ENCODE measurements around the gene PLXNA1.

PLXNA1 gene

DNA sequence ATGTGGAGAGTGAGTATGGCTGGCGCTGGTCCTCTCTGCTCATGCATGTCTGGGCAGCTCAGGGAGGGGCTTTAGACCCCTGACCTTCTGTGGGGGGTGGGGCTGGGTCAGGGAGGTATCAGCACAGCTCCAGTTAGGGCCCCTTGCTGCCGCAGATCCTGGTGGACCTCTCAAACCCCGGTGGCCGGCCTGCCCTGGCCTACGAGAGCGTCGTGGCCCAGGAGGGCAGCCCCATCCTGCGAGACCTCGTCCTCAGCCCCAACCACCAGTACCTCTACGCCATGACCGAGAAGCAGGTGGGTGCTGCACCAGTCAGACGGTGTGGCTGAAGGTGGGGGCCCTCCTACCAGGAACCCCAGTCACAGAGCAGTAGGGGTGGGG, 20.2 kb downstream of the PLXNA1 start:
- no peak for DNase-seq

DNA sequence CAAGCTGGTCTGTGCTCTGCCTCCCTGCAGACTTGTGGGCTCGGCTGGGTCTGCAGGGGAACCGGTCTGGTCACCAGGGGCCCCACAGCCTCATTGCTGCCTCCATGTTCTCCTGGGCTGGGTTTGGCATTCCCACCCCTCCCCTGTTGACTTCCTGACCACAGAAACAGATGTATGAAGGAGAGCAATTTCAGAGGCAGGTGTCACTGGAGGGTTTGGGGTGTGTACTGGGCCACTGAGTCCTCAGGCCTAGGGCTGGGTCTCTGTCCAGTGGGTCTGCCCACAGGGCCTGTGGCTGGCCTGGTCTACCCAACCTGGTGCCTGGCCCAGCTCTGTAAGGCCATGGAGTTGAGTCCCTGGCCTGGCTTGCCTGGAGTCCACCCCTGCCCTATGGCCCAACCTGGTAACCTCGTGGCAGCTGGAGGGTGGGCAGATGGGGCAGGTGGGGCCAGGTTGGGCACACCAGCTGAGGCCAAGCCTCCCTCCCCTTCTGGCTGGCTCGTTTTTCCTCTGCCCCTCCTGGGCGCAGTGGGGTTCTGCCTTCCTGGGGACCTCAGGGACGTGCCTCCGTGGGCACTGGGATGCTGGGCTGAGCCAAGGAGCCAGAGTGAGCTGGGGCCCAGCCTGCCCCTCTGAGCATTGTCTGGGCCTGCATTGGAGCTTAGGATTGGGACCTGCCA, 20.8 kb downstream of the PLXNA1 start:
- no peak for DNase-seq

DNA sequence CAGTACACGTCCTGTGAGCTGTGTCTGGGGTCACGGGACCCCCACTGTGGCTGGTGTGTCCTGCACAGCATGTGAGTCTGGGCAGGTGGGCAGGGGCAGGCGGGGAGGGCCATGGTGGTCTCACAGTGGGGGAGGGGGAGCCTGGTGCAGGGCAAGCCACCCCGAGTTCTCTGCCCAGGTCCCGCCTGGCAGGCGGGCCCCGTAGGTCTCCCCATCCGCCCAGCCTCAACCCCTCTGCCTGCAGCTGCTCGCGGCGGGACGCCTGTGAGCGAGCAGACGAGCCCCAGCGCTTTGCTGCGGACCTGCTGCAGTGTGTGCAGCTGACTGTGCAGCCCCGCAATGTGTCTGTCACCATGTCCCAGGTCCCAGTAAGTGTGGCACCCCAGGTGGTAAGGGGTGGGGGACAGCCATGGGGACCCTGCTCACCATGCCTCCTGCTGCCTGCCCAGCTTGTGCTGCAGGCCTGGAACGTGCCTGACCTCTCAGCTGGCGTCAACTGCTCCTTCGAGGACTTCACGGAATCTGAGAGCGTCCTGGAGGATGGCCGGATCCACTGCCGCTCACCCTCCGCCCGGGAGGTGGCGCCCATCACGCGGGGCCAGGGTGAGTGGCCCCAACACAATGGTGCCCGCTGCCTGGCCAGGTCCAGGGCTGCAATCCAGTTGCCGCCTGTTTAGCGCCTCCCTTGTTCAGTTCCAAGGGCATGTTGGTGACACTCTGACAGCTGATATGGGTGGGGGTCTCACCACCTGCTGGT, 21.9 kb downstream of the PLXNA1 start:
- no peak for DNase-seq

DNA sequence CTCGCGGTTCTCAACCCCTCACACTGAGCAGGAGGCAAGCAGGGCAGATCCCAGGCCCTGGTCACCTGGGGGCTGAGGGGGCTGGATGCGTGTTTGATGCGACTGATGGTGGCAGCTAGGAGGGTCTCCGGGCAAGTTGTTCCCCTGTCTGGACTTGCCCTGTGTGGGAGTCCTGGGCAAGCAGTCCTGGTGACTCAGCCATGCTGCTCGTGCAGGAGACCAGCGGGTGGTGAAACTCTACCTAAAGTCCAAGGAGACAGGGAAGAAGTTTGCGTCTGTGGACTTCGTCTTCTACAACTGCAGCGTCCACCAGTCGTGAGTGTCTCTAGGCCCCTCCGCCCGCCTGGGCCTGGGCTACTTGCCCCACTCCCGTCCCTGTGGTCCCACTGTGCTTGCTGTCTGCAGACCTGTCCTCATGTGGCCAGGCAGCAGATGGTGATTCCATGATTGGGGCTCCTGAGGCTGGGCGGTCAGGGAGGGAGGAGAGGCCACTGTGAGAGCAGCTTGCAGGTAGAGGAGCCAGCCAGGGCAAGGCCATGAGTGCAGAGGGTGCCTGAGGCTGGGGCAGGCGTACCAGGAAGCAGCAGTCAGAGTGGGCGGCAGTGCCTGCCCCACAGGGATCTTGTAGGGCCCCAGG, 23.1 kb downstream of the PLXNA1 start:
- no peak for DNase-seq

DNA sequence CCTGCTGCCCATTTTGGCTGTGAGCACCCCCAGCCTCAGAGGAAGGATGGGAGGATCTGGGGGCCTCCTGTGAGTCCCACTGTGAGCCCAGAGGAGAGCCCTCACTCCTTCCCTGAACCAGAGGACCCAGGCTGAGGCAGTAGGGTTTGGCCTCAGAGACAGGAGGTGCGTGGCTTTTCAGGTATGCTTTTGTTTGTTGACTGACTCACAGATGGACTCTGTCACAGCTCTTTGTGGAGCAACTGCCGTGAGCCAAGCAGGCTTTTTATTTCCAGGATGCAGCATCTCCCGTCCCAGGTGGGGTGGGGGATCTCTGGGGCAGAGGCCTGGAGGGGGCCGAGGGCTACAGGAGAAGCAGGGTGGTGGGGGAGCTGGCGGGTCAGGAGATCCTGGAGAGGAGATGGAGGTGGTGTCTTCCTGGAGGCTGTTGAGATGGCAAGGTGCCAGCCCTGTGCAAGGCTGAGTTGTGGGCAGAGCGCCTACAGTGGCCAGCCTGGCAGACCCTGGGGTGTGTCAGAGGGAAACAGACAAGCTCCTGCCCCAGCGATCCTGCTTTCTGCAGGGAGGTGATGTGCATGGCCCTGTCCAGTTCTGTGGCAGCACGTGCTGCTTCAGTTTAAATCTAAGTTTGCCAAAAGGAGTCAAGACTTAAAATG, 24.0 kb downstream of the PLXNA1 start:
- DNase-seq: no peak

DNA sequence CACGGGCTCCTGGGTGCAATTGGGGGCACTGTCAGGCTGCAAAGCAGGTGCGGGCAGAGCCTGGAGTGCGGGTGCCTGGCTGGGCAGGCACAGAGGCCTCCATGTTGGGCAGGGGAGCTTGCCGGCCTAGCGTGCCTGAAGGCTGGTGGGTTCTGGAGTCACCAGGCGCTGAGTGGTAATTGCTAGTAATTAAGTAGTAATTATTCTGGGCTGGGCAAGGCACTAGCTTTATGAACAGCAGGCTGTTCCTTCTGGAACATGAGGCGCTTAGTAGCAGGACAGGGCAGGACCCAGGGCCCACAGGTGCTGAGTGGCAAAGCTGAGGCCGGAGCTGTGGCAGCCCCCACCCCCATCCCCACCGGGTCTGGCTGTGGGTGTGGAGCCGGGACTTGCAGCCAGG, 25.3 kb downstream of the PLXNA1 start:
- DNase-seq: no peak

DNA sequence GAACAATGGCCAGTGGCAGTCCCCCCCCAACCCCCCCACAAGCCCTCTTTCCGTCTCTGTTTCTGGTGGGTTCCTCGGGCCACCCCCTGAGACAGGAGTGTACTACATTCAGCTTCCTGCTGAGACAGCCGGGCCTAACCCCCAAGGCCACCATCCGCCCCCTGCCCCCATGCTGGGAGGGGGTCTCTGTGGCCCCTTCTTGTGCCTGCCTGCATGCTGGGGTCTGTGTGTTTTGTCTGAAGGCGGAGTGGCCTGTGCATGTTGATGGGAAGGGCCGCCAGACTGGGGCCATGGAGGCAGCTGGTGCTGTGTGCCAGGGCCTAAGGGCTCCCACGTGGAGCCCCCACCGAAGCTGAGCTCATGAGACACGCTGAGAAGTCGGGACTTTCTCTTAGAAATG, 26.6 kb downstream of the PLXNA1 start:
- DNase-seq: no peak

DNA sequence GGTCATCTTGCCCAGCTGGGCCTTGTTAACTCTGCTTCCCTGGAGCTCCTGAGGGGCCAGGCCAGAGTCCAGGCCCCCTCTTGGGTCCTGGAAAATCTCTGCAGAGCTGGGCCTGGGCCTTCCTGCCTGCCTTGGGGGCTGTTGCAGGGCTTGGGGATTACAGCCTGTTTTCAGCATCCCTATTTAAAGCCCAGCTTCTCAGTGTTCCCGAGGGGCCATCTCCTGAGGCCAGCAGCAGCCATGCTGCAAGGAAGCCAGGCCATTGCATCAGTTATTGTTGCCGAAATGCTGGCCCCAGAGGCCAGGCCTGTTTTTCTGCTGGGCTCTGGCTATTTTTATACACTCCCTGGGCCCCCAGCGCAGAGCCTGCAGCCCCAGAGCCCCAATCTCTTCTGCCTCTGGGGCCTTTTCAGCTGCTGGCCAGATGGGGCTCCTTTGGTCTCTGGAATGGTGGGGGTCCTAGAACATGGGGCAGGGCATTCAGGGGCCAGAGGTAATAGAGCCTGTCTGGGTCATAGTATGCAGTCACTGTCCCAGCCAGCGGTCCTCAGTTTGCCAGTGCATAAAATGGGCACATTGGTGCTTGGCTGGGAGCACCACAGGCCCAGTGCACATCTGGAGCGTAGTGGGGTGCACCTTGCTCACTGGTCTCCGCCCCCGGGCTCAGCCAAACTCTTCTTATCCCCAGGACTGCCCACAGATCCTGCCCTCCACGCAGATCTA, 28.5 kb downstream of the PLXNA1 start:
- DNase-seq: no peak

DNA sequence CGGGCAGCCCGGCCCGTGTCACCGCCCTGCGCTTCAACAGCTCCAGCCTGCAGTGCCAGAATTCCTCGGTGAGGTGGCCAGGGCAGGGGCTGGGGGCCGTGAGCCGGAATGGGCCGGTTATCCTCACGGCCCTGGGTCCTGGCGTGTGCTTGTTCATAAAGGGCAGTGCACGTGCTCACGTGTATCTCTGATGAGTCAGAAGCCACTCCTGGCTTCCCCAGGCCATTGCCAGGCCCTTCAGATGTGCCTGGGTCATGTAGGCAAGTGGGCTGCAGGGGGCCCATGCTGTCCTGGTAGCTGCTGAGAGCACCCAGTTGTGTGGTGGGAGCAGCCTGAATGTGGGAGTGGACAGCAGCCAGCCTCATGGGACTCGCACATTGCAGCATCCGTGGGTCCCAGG, 29.2 kb downstream of the PLXNA1 start:
- no peak for DNase-seq

DNA sequence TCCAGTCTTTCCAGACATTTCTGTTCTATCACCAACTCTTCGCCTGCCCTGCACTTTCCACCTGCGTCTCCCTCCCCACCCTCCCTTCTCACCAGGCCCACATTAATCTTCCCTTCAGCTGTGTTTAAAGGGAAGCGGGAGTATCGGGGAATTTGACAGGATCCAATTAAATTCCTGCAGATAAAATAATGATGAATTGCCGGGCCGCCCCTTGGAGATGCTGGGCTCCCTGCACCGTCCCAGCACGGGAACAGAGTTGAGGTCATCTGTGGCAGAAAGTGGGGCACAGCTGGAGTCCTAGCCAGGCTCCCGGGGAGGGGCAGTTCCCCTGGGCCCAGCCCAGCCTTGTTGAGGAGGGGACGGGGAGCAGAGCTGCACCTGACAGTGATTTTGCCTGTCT, 30.3 kb downstream of the PLXNA1 start:
- no peak for DNase-seq

DNA sequence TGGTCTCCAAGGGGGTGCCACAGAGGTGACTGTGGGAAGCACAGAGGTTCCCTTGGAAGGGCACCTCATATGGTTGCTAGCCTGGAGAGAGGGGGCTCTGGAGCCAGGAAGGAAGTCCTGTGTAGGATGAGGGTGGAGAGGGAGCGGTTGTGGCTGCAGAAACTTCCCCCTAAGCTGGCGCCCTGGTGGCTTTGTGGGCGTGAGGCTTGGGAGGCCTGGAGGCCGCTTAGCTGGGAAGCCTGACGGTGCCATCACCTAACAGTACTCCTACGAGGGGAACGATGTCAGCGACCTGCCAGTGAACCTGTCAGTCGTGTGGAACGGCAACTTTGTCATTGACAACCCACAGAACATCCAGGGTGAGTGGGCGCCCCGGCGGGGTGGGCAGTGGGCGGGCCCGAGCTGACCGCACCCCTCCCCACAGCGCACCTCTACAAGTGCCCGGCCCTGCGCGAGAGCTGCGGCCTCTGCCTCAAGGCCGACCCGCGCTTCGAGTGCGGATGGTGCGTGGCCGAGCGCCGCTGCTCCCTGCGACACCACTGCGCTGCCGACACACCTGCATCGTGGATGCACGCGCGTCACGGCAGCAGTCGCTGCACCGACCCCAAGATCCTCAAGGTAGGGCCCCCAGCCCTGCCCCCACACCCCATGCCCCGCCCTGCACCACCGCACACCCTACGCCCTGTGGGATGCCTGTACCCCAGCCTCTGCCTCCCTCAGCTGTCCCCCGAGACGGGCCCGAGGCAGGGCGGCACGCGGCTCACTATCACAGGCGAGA, 31.0 kb downstream of the PLXNA1 start:
- DNase-seq: no peak

DNA sequence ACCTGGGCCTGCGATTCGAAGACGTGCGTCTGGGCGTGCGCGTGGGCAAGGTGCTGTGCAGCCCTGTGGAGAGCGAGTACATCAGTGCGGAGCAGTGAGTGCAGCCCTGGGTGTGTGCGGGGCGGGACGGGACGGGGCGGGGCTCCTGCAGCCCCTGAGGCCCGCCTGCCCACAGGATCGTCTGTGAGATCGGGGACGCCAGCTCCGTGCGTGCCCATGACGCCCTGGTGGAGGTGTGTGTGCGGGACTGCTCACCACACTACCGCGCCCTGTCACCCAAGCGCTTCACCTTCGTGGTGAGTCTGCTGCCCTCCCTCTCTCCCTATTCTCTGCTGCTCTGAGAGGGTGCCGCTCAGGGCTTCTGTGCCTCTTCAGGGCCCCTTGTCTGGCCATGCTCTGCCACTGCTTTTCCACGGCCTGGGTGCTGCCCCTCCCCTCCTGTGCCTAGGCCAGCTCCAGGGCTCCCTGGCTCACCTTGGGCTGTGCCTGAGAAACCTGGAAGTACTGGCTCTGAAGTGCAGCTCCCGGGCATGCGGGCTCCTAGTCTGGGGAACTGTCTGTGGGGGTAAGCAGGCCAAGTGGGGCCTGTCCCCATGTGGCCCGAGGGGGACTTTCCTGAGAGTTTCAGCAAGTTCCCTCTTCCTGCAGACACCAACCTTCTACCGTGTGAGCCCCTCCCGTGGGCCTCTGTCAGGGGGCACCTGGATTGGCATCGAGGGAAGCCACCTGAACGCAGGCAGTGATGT, 31.8 kb downstream of the PLXNA1 start:
- DNase-seq: no peak

DNA sequence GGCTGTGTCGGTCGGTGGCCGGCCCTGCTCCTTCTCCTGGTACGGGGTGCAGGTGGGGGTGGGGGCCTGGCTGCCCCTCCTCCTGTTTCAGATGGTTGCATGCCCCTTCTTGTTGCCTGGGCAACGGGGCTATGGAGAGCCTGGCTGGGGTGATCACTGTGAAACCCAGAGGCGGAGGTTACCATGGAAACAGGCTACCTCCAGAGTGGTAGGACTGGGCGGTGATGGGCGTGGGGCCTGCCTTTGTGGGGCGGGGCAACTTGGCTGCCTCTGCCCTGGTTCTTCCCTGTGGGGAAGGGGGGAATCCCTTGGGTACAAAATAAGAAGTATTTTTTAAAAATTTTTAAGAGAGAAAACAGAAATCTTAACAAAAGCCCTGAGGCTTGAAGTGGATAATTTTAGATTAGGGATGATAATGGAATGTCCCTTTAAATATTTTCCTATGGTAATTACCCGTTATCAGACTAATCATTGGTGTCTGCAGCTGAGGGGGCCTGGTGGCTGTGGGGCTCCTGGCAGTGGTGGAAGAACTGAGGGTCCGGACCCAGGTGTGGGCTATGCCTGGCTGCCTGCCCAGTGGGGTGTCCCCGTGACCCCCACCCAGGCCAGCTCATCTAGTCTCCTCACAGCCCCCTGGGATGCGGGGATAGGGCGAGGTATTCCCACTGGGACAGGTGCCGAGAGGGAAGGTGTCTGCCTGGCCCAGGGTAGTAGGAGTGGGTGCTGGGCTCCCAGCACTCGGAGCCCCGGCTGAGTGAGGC, 32.5 kb downstream of the PLXNA1 start:
- DNase-seq: no peak

DNA sequence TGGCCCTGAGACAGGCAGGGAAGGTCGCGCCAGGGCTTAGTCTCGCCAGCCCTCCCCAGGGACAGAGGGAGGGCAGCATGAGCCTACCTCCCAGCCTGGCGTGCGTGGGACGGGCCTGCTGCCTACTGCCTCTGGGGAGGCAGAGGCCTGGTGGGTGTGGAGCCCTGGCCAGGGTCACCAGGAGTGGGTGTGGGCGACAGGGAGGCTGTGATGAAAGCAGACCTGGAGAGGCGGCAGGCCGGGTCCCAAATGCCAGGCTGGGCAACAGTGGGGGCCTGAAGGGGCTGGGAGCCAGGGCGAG, 33.1 kb downstream of the PLXNA1 start:
- no peak for DNase-seq

DNA sequence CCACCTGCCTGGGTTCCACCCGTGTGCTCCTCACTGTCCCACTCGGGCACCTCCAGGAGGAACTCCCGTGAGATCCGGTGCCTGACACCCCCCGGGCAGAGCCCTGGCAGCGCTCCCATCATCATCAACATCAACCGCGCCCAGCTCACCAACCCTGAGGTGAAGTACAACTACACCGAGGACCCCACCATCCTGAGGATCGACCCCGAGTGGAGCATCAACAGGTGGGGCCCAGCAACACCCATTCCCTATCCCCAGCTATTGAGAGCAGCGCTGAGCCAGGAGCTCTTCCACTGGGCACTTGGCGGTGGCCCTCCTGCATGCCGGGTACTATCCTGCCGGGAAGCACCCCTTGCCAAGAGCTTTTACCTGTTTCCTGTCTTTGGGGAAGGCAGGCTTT, 33.5 kb downstream of the PLXNA1 start:
- no peak for DNase-seq

DNA sequence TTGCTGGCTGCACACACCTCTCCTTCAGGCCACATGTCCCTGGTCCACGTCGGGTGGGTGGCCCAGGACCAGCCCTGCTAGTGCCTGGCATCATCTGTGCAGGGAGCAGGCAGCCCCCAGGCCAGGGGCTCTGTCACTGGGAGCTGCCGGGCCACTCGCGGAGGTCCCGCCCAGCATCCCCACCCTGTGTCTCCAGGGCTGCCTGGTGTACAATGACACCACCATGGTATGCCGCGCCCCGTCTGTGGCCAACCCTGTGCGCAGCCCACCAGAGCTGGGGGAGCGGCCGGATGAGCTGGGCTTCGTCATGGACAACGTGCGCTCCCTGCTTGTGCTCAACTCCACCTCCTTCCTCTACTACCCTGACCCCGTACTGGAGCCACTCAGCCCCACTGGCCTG, 34.3 kb downstream of the PLXNA1 start:
- no peak for DNase-seq

DNA sequence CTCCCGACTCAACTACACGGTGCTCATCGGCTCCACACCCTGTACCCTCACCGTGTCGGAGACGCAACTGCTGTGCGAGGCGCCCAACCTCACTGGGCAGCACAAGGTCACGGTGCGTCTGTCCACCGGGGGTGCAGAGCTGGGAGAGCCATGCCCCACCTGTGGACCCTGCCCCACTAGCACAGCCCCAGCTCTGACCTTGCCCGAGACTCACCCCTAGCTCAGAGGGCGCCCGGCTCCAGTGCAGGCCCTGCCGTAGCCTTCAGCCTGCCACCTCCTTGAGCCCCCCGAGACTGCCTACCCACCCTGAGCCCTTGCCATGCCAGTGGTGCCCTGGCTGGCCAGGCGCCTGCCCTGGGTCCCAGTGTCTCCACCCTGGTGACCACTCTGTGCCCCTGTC, 34.9 kb downstream of the PLXNA1 start:
- DNase-seq: no peak

DNA sequence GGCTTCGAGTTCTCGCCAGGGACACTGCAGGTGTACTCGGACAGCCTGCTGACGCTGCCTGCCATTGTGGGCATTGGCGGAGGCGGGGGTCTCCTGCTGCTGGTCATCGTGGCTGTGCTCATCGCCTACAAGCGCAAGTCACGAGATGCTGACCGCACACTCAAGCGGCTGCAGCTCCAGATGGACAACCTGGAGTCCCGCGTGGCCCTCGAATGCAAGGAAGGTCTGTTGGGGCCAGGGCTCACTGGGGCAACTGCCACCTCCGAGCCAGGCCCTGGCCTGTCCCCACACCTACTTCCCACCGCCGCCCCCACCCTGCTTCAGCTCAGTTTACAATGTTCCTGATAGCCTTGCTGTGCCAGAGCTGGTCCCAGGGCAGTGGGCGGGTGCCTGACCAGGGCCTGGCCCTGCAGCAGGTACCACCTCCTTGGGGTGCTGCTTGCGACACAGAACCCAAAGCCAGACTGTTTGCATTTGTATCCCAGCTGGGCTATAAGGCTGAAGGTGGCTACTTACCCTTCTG, 35.5 kb downstream of the PLXNA1 start:
- DNase-seq: no peak

DNA sequence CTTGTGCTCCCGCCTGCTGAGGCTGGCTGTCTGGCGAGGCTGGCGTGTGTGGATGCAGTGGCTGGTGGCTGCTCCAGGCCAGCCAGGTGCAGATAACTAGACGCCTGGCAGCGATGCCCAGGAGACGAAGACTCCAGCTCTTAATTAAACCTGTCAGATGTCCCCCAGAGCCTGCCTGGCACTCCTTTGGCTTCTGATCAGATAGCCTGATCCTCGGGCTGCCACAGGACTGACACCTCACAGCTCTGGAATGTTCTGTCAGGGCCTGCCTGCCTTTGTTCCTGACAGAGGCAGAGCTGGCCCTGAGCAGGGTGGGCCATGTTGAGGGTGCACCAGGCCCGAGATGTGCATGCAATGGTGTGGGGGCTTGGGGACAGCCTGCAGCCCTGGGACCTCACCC, 36.5 kb downstream of the PLXNA1 start:
- DNase-seq: no peak

DNA sequence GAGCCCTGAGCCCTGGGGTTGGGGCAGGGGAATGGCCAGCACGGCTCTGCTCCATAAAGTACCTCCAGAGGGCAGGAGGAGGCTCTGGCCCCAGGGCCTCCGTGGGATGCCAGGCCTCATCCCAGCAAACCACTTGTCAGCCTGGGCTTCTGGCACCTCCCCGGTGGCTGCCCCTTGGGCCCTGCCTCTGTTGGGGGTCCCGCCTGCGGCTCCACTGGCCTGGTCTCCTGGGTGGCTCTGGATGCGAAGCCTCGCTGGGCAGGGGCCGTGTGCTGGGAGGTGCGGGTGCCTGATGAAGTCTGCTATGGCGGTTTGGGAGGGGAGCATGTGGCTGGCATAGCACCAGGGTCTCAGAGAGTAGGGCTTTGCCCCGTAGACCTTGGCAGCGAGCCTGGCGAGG, 37.6 kb downstream of the PLXNA1 start:
- DNase-seq: no peak

DNA sequence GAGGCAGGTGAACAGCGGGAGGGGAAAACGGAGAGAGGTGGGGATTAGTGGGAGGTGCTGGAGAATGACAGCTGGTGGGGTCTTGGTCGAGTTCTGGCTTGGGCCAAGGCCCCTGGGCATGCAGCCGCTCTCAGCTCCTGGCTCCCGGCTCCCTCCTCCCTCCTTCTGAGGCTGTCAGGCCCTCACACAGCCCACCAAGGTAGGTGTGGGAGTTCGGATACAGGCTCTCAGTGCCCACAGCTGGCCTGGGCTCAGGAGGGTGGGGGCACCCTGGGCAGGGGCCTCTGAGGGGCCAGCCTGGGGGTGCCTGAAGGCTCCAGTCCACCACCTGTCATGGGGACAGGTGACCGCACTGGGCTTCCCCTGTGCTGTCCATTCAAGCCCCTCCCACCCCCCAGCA, 39.9 kb downstream of the PLXNA1 start:
- DNase-seq: no peak

Measured in activated CD4-positive, alpha-beta T cell treated with anti-CD3 and anti-CD28 coated beads for 4 hours (primary cell).